AG04449 (cell line): ENCODE measurements around the gene C9.
"Not testable (repeated sequence)": the region's sequence is repeated elsewhere in the genome, so short reads cannot be mapped to it uniquely, and the experiment has no call there.

Source experiments
- CTCF ChIA-PET: fragments of 350-600 bp; formaldehyde crosslinking; extraction: SDS; loops from one replicate; lab custom pipeline; 2021; ENCODE audit warnings: antibody characterized with exemption; lab: Yijun Ruan, JAX
- POLR2A ChIA-PET: fragments of 400-600, 350-600 bp; formaldehyde crosslinking; extraction: SDS; loops from one replicate; lab custom pipeline; 2020; ENCODE audit warnings: antibody characterized with exemption, inconsistent platforms; lab: Yijun Ruan, JAX
- DNase-seq: peaks from one replicate; pipeline ENCODE4 v3.0.0-alpha.2; 2010; ENCODE audit warnings: low read depth, low spot score
- H3K4me3 ChIP-seq: 2 replicates; pipeline ENCODE4 v1.5.1; 2011; ENCODE audit warnings: low read depth, mild to moderate bottlenecking, control low read depth, low read length
- TF ChIP-seq, protein P1 (sequence below): IDR thresholded peaks from one replicate; pipeline ENCODE4 v1.5.1; 2011; ENCODE audit warnings: mild to moderate bottlenecking, moderate library complexity, low read length, control low read depth, inconsistent platforms; ENCODE audit not compliant: insufficient read depth; ENCODE audit errors: missing control alignments

The C9 gene

DNA sequence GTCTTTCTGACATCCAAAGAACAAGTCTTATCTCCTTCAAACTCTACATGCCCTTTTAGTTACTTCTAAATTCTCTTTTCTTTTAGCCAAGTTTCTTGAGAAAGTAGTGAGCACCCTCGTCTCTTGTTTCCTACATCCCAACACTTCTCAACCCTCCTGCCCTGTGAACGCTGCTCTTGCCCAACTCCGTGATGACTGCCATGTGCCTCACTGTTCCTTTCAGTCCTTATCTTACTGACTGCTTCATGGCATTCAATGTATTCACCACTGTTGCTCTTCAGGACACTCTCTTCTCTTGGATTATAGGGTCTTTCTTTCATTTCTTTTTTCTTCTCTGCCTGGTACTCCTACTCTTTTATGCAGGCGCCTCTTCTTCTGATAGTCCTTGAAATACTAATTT, 14.8 kb downstream of the C9 start:
- ChIA-PET CTCF (no interaction called here), POLR2A (no interaction called here)
- H3K4me3 ChIP-seq: no peak overlapping the region
- TF ChIP-seq, protein P1, sequence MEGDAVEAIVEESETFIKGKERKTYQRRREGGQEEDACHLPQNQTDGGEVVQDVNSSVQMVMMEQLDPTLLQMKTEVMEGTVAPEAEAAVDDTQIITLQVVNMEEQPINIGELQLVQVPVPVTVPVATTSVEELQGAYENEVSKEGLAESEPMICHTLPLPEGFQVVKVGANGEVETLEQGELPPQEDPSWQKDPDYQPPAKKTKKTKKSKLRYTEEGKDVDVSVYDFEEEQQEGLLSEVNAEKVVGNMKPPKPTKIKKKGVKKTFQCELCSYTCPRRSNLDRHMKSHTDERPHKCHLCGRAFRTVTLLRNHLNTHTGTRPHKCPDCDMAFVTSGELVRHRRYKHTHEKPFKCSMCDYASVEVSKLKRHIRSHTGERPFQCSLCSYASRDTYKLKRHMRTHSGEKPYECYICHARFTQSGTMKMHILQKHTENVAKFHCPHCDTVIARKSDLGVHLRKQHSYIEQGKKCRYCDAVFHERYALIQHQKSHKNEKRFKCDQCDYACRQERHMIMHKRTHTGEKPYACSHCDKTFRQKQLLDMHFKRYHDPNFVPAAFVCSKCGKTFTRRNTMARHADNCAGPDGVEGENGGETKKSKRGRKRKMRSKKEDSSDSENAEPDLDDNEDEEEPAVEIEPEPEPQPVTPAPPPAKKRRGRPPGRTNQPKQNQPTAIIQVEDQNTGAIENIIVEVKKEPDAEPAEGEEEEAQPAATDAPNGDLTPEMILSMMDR: no peak
- DNase-seq: no peak

DNA sequence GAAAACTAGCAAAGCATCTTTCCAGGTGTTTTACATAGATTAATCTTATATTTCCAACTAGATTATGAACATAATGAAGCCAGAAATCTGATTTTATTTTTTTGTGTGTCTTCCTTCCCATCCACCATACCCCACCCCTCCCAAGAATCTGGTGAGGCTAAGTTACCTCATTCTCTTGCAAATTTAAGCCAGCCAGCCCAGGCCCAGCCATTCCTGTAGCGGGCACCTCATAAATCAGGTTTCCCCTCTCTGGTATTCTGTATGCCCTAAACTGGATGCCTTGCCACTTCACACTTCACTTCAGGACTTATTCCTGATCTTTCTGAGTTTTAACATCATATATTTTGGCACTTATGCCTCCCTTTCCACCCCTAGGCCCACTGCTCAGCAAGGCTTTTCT, 21.8 kb downstream of the C9 start:
- TF ChIP-seq, protein P1: no peak
- POLR2A ChIA-PET: no interaction called here
- no peak overlapping the region for H3K4me3 ChIP-seq
- CTCF ChIA-PET: no interaction called here
- DNase-seq: no peak

DNA sequence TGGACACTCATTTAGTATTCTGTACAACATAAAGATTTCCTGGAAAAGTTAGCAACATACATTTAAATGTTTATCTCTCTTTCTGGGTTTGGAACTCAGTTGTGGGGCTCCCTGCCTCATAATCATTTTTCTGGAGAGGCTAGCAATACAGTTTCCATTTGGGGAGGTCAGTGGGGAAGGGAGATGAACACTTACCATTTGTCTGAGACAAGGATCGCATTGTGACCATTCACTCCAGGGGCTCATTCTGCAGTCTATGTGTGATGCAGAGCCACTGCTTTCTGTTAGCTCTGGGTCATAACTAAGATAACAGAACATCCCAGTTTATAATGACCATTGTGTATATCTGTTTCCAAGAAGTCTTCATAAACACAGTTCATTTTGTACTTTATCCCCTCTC, 22.4 kb downstream of the C9 start:
- DNase-seq: no peak
- no peak overlapping the region for H3K4me3 ChIP-seq
- CTCF ChIA-PET: no interaction called here
- TF ChIP-seq, protein P1: no peak
- POLR2A ChIA-PET: no interaction called here

DNA sequence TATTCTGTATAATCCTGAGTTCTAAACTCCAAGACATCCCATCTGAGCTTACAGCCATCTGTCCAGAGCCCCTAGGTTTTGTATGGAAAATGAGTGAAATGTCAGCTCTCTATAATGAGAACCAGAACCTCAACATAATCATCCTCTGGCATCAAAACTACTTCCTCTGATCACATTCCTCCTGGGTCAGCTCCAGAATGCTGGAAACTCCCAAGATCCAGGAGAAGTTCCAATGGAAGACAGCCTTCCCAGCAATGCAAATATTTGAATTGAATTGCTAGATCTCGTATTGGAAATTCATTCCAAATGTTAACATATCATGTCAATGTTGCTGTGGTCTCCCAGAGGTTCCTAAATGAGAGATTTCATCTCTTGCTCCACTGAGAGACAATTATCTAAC, 23.8 kb downstream of the C9 start:
- no peak overlapping the region for H3K4me3 ChIP-seq
- no peak for DNase-seq
- ChIA-PET CTCF (no interaction called here), POLR2A (no interaction called here)
- TF ChIP-seq, protein P1: no peak

DNA sequence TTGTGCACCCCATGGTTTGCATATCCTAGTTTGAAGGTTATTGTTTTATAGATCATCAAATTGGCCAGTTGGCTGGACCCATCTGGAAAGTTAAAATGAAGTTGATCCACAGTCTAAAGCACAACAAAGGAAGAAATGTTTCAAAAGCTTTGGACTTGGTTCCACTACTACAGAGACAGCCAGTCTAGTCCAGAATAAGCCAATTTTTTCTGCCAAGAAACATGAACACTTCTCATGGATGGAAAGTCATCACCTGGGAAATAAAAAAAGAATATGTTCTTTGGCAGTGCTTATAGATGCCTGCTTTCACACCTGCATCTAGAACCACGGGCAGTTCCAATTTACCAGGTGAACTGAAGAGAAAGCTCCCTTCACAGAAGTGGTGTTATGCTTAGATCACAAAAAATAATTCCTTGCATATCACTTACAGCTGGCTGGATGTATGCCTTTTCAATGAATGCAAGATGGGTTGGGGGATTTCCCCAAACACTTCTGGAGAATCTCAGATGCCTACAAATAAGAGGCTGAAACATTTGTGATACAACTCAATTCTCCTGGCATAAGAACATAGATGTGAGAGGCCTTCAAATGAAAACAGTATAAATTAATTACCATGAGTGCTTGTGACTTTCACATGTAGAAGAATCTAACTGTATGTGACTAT, 26.9 kb downstream of the C9 start:
- TF ChIP-seq, protein P1: no peak
- POLR2A ChIA-PET: no interaction called here
- DNase-seq: no peak
- H3K4me3 ChIP-seq: no peak overlapping the region
- CTCF ChIA-PET: no interaction called here

DNA sequence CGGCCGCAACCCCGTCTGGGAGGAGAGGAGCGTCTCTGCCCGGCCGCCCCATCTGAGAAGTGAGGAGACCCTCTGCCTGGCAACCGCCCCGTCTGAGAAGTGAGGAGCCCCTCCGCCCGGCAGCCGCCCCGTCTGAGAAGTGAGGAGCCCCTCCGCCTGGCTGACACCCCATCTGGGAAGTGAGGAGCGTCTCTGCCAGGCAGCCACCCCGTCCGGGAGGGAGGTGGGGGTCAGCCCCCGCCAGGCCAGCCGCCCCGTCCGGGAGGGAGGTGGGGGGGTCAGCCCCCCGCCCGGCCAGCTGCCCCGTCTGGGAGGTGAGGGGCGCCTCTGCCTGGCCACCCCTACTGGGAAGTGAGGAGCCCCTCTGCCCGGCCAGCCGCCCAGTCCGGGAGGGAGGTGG, 30.0 kb downstream of the C9 start:
- CTCF ChIA-PET, POLR2A ChIA-PET, H3K4me3 ChIP-seq, DNase-seq: not testable (repeated sequence)

DNA sequence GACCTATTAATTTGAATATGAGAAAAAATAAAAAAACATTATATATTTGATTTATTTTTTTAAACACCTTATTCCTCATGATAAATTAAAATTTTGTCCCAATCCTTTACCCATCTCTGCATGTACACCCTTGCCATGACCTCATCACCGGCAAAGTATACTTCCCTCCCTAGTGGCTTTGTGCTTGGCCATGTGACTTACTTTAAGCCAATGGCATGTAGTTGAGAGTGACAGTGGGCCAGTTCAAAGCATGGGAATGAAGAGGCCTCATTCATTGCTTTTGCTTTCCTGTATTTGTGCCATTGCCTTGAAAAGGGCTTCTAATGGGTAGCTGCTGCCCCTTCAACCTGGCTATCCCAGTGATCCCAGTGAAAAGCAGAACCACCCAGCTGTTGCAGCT, 31.2 kb downstream of the C9 start:
- no peak overlapping the region for H3K4me3 ChIP-seq
- CTCF ChIA-PET: no interaction called here
- TF ChIP-seq, protein P1: no peak
- POLR2A ChIA-PET: no interaction called here
- no peak for DNase-seq
